Right lung (tissue), 5 donors: ENCODE data around the gene FOXL3. TPM values are rescaled to one million over a fixed set of nuclear protein-coding genes. Genes with fewer than 3 reads are reported as not detected.
"Not testable (repeated sequence)": the region's sequence is repeated elsewhere in the genome, so short reads cannot be mapped to it uniquely, and the experiment has no call there.

ENCODE experiments used
- DNase-seq, 2 donors: peaks; one replicate each; pipeline ENCODE4 v3.0.0-alpha.2; 2013
- polyA plus RNA-seq, 5 donors: library from polyadenylated mRNA; unstranded; fragments of 120-200 nt; gene quantifications; one replicate each; pipeline versions ENCODE4 v1.2.1 to v1.2.3, GENCODE V29; 2013; ENCODE audit warnings: inconsistent platforms in 1 of 5, low replicate concordance in 1 of 5; ENCODE audit not compliant: insufficient read length in 5 of 5, insufficient read depth in 1 of 5

Gene FOXL3
- polyA plus RNA-seq, 5 donors: not detected

GRCh38 chr7:254337-255037, 35.5 kb upstream of the FOXL3 start:
- no peak for DNase-seq

GRCh38 chr7:255038-255435, 34.9 kb upstream of the FOXL3 start:
- DNase-seq: no peak

GRCh38 chr7:255721-256361, 34.1 kb upstream of the FOXL3 start:
- no peak for DNase-seq

- DNase-seq: no peak
Measured at GRCh38 chr7:256461-256940, 33.5 kb upstream of the FOXL3 start.

- no peak for DNase-seq
Measured at GRCh38 chr7:256981-257646, 32.9 kb upstream of the FOXL3 start.

GRCh38 chr7:257647-257992, 32.4 kb upstream of the FOXL3 start:
- DNase-seq: no peak

GRCh38 chr7:258476-259190, 31.3 kb upstream of the FOXL3 start:
- no peak for DNase-seq

GRCh38 chr7:259191-259505, 30.8 kb upstream of the FOXL3 start:
- DNase-seq: no peak

- DNase-seq: no peak
Measured at GRCh38 chr7:259751-260405, 30.1 kb upstream of the FOXL3 start.

GRCh38 chr7:260441-261281, 29.3 kb upstream of the FOXL3 start:
- no peak for DNase-seq

- no peak for DNase-seq
Measured at GRCh38 chr7:261341-262250, 28.4 kb upstream of the FOXL3 start.

GRCh38 chr7:262251-262572, 27.8 kb upstream of the FOXL3 start:
- DNase-seq: no peak

- DNase-seq: not testable (repeated sequence)
Measured at GRCh38 chr7:262631-263311, 27.2 kb upstream of the FOXL3 start.

GRCh38 chr7:263483-264351, 26.3 kb upstream of the FOXL3 start:
- not testable (repeated sequence) for DNase-seq

GRCh38 chr7:264541-265191, 25.3 kb upstream of the FOXL3 start:
- DNase-seq: peak; percentile 22 to 33

- DNase-seq: no peak
Measured at GRCh38 chr7:265192-265997, 24.6 kb upstream of the FOXL3 start.
